HK-2 (cell line): ENCODE measurements around the gene NDUFS3.
"Not testable (repeated sequence)": the region's sequence is repeated elsewhere in the genome, so short reads cannot be mapped to it uniquely, and the experiment has no call there.

Experiments
- DNase-seq: peaks from one replicate; pipeline ENCODE4 v3.0.0-alpha.2; 2018; ENCODE audit not compliant: unreplicated experiment

NDUFS3 gene

DNA sequence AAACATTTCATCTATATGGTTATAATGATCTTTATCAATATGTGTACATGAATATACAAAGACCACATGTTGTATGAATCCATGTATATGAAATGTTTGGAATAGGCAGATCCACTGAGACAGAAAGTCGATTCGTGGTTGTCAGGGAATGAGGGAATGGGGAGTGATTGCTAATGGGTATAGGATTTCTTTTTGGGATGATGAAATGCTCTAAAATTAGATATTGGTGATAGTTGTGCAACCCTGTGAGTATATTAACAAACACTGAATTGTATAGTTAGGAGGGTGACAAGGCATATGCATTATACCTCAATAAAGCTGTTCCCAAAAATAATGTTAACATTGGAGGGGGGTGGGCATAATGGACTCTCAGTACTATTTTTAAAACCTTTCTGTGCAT is 18.4 kb upstream of the NDUFS3 start:
- no peak for DNase-seq

DNA sequence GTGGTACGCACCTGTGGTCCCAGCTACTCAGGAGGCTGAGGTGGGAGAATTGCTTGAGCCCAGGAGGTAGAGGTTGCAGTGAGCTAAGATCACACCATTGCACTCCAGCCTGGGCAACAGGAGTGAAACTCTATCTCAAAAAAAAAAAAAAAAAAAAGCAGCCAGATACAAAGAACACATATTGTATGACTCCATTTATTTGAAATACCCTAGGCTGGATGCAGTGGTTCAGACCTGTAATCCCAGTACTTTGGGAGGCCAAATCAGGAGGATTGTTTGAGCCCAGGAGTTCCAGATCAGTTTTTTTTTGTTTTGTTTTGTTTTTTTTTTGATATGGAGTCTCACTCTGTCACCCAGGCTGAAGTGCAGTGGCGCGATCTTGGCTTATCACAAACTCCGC is 16.5 kb upstream of the NDUFS3 start:
- DNase-seq = not testable (repeated sequence)

DNA sequence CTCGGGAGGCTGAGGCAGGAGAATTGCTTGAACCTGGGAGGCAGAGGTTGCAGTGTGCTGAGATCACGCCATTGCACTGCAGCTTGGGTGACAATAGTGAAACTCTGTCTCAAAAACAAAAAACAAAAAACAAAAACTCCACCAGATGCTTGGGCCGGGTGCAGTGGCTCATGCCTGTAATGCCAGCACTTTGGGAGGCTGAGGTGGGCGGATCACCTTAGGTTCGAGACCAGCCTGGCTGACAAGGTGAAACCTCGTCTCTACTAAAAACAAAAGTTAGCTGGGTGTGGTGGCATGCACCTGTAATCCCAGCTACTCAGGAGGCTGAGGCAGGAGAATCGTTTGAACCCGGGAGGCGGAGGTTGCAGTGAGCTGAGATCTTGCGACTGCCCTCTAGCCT is 14.5 kb upstream of the NDUFS3 start:
- not testable (repeated sequence) for DNase-seq

DNA sequence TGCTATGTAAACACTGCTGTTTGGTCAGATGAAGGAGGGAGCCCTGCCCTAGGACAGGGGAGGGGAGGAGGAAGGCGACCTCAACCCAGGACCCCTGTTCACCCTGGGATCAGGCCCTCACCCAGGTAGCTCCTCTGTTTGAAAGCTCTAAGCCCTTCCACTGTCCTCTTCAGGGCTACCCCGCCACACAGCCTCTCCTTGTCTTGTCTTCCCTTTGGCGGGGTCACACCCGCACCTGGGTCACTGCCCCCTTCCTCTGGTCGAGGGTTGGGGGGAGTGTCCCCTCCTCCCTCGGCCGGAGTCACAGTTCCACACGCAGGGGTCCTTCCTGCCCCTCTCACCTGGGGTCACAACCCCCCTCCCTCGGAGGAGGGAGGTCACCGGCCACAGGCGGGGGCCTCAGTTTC is 13.9 kb upstream of the NDUFS3 start:
- DNase-seq = no peak

DNA sequence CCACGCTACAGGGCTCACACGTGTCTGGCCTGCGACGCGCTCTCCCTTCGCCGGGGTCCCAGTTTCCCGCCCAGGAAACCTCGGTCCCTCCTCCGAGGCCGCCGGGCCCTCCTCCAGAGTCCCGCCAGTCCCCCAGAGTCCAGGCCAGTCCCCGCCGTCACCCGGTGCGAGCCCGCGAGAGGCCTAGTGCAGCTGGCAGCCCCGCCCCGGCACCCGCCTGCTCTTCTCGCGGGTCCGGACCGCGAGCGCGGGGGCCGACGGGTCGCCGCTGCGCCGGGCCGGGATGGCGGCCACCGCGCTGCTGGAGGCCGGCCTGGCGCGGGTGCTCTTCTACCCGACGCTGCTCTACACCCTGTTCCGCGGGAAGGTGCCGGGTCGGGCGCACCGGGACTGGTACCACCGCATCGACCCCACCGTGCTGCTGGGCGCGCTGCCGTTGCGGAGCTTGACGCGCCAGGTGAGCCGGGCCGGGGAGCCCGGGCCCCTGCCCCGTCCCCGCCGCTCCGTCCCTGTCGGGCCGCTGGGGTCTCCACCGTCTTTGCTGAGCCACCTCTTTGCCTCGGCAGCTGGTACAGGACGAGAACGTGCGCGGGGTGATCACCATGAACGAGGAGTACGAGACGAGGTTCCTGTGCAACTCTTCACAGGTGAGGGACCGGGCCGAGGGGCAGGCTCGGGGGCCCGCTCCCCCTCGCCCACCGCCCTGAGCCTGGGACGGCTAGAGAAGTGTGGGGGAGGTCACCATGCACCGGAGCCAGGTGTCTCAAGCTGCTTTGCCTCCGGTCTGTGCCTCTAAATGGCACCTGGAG is 13.3 kb upstream of the NDUFS3 start, which contains the start of gene PTPMT1:
Gene PTPMT1 (plus strand): TSS at position 260 of the 809 bp plus-strand sequence. CDS start 24 bp downstream, at position 284.
- peak; percentile 73 for DNase-seq

DNA sequence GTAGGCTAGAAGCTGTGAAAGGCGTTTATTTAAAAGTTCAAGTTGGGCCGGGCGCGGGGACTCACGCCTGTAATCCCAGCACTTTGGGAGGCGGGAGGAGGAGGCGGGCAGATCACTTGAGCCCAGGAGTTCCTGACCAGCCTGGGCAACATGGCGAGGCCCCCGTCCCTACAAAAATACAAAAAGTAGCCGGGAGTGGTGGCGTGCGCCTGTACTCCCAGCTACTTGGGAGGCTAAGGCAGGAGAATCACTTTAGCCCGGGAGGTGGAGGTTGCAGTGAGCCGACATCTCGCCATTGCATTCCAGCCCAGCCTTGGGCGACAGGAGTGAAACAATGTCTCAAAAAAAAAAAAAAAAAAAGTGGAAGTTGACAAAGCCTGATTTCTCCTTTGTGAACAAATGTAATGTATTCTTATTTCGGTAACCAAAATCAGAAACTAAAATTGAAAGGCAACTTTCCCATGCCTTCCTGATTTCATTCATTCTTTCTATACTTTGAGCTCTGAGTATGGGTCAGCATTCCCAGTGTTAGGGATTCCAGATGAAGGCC is 12.7 kb upstream of the NDUFS3 start:
- peak; percentile 26 for DNase-seq

DNA sequence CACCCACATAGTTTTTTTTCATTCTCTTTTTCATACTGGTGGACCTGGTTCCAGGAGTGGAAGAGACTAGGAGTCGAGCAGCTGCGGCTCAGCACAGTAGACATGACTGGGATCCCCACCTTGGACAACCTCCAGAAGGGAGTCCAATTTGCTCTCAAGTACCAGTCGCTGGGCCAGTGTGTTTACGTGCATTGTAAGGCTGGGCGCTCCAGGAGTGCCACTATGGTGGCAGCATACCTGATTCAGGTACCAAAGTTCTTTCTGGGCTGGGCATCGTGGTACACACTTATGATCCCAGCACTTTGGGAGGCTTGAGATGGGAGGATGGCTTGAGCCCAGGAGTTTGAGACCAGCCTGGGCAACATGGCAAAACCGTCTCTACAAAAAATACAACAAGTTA is 9.2 kb upstream of the NDUFS3 start:
- DNase-seq = no peak

DNA sequence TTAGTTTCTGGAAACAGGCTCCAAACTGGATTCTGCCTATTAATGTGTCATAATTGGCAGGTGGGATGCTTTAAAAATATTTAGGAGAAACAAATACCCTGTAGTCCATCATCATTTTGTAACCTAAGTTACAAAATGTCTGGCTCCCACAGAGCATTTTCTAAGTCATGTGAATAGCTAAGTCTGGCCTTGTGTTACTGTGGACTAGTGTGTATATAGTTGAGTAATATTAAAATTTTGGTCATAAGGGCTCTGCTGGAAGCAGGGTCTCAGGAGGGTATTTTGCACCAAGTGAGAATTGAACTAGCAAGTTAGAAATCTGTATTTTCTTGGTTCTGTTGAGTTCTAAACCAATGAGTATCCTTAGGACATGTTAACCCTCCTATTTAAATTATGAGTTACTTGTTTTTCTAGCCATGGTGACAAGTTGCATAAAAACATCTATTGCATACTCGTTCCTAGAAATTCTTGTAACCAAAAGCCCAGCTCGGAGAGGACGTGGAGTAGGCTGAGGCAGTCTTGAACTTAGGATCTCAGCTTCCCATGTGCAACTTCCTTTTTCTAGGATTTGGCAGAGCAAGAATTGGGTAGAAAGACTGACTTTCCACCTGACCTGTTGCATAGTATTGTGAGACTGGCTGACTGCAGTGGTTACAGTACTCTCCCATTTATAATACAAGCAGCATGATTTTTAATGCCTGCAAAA is 8.1 kb upstream of the NDUFS3 start:
- DNase-seq = no peak

DNA sequence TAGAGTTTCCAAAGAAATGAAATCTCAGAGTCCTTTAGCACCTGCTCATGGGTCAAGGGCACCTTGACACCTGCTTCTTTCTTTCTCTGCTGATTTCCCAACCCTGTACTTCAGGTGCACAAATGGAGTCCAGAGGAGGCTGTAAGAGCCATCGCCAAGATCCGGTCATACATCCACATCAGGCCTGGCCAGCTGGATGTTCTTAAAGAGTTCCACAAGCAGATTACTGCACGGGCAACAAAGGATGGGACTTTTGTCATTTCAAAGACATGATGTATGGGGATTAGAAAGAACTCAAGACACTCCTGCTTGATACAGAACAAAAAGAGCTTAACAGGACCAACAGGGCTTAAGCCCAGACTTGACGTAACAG is 7.5 kb upstream of the NDUFS3 start:
- DNase-seq = no peak

DNA sequence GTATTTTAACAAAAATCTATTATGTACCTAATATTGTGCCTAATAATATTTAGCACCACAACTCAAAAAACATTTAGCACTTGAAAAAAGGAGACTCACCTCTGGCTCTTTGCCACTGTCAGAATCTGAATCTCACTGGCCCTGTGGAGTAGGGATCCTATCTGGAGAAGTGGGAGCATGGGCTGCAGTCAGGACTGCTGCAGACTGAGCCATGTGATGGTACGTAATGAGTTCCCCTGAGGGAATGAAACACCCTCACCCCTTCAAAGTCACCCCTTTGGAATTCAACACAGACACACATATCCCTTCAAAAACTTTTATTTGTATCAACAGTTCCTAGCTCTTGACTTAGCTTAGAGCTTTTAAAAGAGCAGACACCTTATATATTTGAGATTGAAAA is 7.0 kb upstream of the NDUFS3 start:
- DNase-seq = no peak

DNA sequence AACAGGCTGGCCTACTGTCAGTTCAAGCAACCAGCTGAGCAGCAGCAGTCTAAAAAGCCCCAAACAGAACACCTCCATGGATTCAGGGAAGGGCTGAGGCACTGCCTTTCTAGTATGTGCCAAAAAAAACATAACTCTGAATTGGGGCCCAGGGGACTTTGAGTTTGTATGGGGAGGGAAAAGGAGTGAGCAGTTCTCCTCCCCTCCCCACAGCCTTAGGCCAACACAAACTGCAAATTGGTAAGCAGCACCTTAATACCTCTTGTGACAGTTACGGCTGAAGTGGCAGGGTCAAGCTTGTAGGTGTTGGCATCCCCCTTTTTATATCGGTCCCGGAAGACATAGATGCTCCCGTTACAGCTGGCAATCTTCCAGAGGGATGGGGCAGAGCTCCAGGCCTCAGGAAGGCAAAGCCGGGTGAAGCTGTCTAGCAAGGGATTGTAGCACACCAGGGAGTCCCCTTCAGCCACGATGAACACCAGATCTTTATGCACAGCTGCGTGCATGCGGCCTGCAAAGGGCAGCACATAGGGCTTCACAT is 6.1 kb upstream of the NDUFS3 start:
- no peak for DNase-seq

DNA sequence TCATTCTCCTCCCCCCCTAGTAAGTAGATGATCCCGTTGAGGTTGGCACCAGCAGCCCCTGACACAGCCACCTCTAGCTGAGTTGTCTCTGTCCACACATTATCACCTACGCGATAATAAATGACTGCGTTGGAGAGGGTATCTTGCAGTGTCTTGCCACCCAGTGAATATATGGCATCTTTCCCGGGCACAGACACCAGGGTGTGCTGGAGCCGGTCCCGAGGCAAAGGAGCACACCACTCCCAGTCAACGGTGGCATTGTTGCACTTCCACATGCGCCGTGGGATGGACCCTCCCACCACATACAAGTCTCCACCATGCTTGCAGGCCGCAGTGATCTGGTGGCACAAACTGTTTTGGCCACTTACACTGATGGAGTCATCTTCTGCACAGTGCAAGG is 5.6 kb upstream of the NDUFS3 start:
- DNase-seq = no peak

DNA sequence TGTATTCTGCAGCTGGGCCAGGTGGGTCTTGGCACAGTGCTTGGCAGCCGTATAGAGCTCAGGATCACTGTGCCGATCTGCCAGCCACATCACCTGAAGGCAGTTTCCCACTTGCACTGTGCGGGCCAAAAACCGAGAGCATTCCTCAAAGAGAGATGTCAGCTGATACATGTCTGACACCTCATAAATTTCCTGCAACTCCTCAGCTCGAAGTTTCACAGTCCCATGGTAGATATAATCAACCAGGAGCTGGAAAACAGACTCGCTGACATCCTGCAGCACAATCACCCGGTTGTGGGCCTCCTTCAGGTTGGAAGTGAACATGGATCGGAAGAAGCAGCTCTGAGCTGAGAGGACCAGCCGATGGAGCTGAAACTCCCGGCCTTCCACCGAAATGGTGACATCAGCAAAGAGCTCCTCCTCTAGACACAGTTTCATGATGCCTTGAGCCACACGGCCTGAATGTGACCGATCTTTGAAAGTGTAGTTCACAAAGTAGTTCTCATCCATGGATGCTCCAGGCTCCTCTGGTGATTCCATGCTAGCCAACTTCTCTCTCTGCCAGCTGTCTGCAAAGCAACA is 1.3 kb upstream of the NDUFS3 start:
- no peak for DNase-seq

DNA sequence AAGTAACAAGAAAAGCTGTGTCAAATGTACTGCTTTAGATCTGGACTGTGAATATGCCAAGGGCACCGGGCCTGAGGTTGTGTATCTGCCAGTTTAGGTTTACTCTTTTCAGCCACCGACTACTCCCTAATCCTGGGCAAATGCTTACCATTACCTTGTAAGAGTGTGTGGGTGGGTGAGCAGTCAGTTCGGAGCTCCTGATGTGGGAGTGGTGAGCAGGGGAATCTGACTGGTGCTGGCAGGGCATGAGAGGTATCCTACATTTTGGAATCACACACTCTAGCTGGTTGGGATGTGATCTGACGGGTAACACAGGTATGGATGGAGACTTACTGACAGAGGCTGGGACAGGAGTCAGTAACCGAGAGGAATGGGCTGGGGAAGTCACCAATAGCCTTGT is 5.0 kb downstream of the NDUFS3 start:
- DNase-seq = no peak

DNA sequence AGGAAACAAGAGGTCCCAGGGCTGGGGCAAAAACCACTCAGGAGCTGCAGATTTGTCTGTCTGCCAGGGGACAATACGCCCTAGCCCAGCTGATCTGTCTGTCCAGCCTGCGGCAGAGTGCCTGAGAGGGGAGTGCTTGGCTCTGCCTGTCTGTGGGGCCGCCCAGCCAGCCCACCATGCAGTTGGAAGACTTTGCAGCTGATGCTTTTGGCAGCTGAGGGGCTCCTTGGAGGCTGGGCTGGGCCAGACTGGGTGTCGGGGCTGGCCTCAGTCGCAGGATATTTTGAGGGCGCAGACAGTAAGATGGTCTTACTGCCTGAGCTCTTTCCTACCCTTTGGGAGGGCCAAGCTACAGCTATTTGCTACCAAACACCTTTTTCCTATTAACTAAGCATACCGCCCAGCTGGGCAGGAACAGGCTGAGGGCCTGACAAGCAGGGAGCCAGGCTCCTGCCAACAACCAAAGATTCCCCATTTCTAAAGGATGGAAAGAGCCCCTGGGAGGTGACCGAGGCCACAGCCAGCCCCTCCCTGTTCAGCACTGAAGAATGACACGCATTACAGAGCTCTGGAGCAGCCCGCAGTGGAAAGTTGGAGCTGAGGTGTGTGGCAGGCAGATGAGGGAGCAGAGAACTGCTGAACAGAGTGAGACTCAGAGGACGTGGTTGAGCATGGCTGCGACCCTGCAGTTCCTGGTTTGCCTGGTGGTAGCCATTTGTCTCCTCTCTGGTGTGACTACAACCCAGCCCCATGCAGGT is 7.4 kb downstream of the NDUFS3 start, which contains the start of gene FAM180B:
Gene FAM180B (plus strand): TSS at position 581 of the 758 bp plus-strand sequence. CDS start 91 bp downstream, at position 672.
- DNase-seq = no peak

DNA sequence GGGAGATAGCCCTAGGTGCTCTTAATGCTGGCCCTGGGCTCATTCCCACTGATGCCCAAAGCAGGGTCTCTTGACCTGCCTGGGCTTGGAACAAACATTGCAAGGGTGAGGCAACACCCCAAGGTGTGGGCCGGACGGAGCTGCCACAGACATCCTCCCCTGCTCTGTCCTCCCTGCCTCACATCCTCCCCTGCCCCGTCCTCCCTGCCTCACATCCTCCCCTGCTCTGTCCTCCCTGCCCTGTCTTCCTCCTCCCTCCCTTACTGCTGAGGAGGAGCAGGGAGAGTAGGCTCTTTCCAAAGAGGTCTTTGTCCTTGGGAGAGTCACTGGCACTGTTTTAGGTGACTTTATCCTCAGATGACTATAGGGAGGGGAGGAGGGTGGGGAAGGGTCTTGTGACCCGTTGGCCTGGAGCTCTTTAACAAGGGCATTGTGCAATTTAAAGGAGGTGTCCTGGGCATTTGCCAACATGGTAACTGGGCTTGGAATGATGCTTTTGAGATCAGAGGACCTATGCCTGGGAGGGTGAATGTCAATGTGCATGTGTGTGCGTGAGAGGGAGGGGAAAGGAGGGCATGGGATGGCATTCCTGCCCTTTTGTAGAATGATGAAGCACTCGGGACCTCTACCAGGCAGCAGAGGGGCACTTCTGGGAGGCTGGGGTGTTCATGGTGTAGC is 8.3 kb downstream of the NDUFS3 start:
- DNase-seq = no peak

DNA sequence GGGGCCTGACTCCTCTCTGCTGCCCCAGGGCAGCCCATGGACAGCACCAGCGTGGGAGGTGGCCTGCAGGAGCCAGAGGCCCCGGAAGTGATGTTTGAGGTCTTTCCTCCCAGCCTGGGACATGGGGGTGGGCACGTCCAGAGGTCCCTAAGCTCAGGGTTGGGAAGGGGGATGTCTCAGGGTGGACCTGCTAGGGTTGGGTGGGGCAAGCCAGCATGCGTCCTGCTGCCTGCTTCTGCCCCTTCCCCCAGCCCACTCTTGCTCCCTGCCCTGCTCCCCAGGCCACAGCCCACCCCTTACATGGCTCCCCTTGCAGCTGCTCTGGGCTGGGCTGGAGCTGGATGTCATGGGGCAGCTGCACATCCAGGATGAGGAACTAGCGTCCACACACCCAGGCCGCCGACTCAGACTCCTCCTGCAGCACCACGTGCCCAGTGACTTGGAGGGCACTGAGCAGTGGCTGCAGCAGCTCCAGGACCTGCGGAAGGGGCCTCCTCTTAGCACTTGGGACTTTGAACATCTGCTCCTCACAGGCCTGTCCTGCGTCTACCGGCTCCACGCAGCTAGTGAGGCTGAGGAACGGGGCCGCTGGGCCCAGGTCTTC is 9.0 kb downstream of the NDUFS3 start:
- DNase-seq = no peak

DNA sequence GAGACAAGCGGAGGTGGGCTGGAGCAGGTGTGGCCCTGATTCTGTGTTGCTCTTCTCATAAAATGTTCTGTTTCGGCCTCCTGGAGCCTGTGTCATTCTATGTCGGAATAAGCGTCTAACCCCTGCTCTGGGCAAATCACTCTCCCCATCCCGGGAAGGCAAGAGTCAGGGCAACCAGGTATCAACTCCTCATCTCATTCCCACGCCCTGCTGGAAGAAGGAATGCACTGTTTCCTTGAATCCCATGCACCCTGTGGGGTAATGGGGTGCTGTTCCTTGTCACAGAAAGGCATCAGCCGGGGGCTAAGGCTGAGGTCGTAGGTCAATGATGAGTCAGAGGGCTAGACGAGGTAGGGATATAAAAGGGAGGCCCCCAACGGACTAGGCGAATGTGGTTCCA is 10.2 kb downstream of the NDUFS3 start:
- DNase-seq = no peak

DNA sequence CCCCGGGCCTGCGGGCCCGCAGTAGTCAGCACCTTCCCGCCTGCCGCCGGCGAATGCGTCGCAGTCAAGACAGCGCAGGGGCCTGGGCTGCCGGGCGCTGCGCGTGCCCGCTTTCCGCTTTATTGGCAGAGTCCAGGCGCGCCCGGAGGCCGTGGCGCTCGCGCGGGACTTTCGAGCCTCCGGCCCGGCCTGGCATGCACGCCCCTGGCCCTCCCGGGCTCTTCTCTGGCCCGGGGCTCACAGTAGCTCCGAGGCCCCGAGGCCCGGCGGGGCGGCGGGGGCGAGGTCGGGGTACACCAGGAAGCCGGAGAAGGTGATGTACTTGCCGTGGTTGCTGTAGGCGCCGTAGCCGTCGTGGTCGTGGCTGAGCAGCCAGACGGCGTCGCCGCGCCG is 10.7 kb downstream of the NDUFS3 start:
- no peak for DNase-seq
